Progenitor cell of endocrine pancreas (in vitro differentiated cells): ENCODE measurements around the gene ZDHHC15. TPM values are rescaled to one million over a fixed set of nuclear protein-coding genes. Genes with fewer than 3 reads are reported as not detected.

Source experiments
- DNase-seq: peaks from one replicate; pipeline ENCODE4 v3.0.0; 2021; ENCODE audit warnings: low spot score; ENCODE audit not compliant: unreplicated experiment
- H3K27ac Mint-ChIP-seq: 2 replicates; pipeline ENCODE4 v1.8.0; 2021; ENCODE audit warnings: mild to moderate bottlenecking, moderate library complexity, mixed read lengths
- H3K27me3 Mint-ChIP-seq: 2 replicates; pipeline ENCODE4 v1.8.0; 2021; ENCODE audit warnings: mixed read lengths
- H3K36me3 Mint-ChIP-seq: 2 replicates; pipeline ENCODE4 v1.8.0; 2022; ENCODE audit warnings: mixed read lengths; ENCODE audit not compliant: insufficient read depth
- H3K4me1 Mint-ChIP-seq: 2 replicates; pipeline ENCODE4 v1.8.0; 2021; ENCODE audit warnings: low read depth, mixed read lengths
- H3K4me3 Mint-ChIP-seq: 2 replicates; pipeline ENCODE4 v1.8.0; 2021; ENCODE audit warnings: low read depth, mild to moderate bottlenecking, moderate library complexity, mixed read lengths
- H3K9me3 Mint-ChIP-seq: 2 replicates; pipeline ENCODE4 v1.8.0; 2021; ENCODE audit warnings: low read depth, mixed read lengths
- total RNA-seq: library from RNA; stranded (reverse); gene quantifications from 2 replicates; pipeline ENCODE4 v1.2.1, GENCODE V29; 2021
- TF ChIP-seq, protein P1 (sequence below): fragments of 200-600 bp; sonication (generic); IDR thresholded peaks from one replicate; pipeline ENCODE4 v1.5.0; 2021; ENCODE audit warnings: antibody characterized with exemption, mild to moderate bottlenecking; ENCODE audit not compliant: unreplicated experiment

The ZDHHC15 gene
- total RNA-seq, 1 donor from 2014 or later, result 2.3 TPM

DNA sequence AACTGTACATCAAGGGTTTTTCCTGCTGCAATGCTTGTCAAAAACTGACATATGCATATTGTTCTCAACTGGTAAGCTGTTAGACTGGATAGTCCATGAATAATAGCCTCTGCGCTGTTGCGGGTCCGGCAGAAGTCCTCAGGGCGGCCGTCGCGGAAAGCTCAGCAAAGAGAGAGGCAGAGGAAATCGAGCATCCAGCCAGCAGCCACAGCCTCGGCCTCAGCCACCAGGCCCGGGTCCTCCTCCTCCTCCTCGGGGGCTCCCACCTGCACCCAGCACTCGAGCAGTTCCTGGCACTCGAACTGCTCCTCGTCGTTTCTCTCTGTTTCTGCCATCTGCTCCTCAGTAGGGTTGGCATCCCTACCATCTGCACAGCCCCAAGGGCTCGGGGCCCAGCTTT is 195.2 kb downstream of the ZDHHC15 start:
- Mint-ChIP-seq H3K36me3 (peaks cover 68% of the 10 kb centered on the region), H3K27ac (no peak overlapping the region), H3K4me1 (no peaks in the 10 kb centered on the region), H3K27me3 (no peaks in the 10 kb centered on the region), H3K4me3 (no peak overlapping the region), H3K9me3 (peaks cover 67% of the 10 kb centered on the region)
- TF ChIP-seq, protein P1, sequence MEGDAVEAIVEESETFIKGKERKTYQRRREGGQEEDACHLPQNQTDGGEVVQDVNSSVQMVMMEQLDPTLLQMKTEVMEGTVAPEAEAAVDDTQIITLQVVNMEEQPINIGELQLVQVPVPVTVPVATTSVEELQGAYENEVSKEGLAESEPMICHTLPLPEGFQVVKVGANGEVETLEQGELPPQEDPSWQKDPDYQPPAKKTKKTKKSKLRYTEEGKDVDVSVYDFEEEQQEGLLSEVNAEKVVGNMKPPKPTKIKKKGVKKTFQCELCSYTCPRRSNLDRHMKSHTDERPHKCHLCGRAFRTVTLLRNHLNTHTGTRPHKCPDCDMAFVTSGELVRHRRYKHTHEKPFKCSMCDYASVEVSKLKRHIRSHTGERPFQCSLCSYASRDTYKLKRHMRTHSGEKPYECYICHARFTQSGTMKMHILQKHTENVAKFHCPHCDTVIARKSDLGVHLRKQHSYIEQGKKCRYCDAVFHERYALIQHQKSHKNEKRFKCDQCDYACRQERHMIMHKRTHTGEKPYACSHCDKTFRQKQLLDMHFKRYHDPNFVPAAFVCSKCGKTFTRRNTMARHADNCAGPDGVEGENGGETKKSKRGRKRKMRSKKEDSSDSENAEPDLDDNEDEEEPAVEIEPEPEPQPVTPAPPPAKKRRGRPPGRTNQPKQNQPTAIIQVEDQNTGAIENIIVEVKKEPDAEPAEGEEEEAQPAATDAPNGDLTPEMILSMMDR, result no peak
- no peak for DNase-seq

Other genes with a start within 250 kb of the ZDHHC15 start
- gene UPRT, start 249.0 kb downstream of the ZDHHC15 start, total RNA-seq, result 14.6 and 15.6 TPM in 2 replicates